Hepatocyte (in vitro differentiated cells): Measurements from ENCODE around the gene MRE11. TPM values are rescaled to one million over a fixed set of nuclear protein-coding genes. Genes with fewer than 3 reads are reported as not detected.

Source experiments
- DNase-seq: peaks from one replicate; pipeline ENCODE4 v3.0.0-alpha.2; 2016; ENCODE audit warnings: low spot score
- H2AFZ ChIP-seq: fragments of 200-600 bp; sonication (generic); 2 replicates; pipeline ENCODE4 v1.6.0; 2016; ENCODE audit warnings: antibody characterized with exemption, mild to moderate bottlenecking
- H3K27ac ChIP-seq: fragments of 200-600 bp; sonication (generic); 2 replicates; pipeline ENCODE4 v1.5.1; 2016; ENCODE audit warnings: mild to moderate bottlenecking
- H3K27me3 ChIP-seq: fragments of 200-600 bp; sonication (generic); 2 replicates; pipeline ENCODE4 v1.6.1; 2016
- H3K36me3 ChIP-seq: fragments of 200-600 bp; sonication (generic); replicated peaks from 2 replicates; pipeline ENCODE4 v1.5.1; 2016; ENCODE audit warnings: low read depth; ENCODE audit not compliant: insufficient read depth
- H3K4me1 ChIP-seq: fragments of 200-600 bp; sonication (generic); 2 replicates; pipeline ENCODE4 v1.5.1; 2016; ENCODE audit warnings: mild to moderate bottlenecking, moderate library complexity; ENCODE audit not compliant: insufficient read depth
- H3K4me2 ChIP-seq: fragments of 200-600 bp; sonication (generic); 2 replicates; pipeline ENCODE4 v1.6.0; 2016
- H3K4me3 ChIP-seq: fragments of 200-600 bp; sonication (generic); 2 replicates; pipeline ENCODE4 v1.5.1; 2016; ENCODE audit warnings: mild to moderate bottlenecking
- H3K79me2 ChIP-seq: fragments of 200-600 bp; sonication (generic); 2 replicates; pipeline ENCODE4 v1.6.0; 2017; ENCODE audit warnings: mild to moderate bottlenecking
- H3K9me2 ChIP-seq: fragments of 200-600 bp; sonication (generic); replicated peaks from 2 replicates; pipeline ENCODE4 v1.6.0; 2017; ENCODE audit warnings: mild to moderate bottlenecking; ENCODE audit not compliant: insufficient read depth
- H3K9me3 ChIP-seq: fragments of 200-600 bp; sonication (generic); 2 replicates; pipeline ENCODE4 v1.5.1; 2016; ENCODE audit warnings: low read depth, mild to moderate bottlenecking
- H4K20me1 ChIP-seq: fragments of 200-600 bp; sonication (generic); 2 replicates; pipeline ENCODE4 v1.6.0; 2016; ENCODE audit warnings: mild to moderate bottlenecking; ENCODE audit not compliant: insufficient read depth, poor library complexity, severe bottlenecking
- CTCF ChIP-seq: fragments of 200-600 bp; sonication (generic); IDR thresholded peaks from 2 replicates; pipeline ENCODE4 v1.5.1; 2016; ENCODE audit warnings: antibody characterized with exemption, mild to moderate bottlenecking; ENCODE audit not compliant: poor library complexity
- EZH2 ChIP-seq: fragments of 200-600 bp; sonication (generic); IDR thresholded peaks from 2 replicates; pipeline ENCODE4 v1.6.1; 2016; ENCODE audit warnings: antibody characterized with exemption, mild to moderate bottlenecking, borderline replicate concordance
- EZH2phosphoT487 ChIP-seq: fragments of 200-600 bp; sonication (generic); IDR thresholded peaks from one replicate; pipeline ENCODE4 v1.6.1; 2018; ENCODE audit warnings: antibody characterized with exemption, mild to moderate bottlenecking, low read depth, moderate library complexity; ENCODE audit not compliant: unreplicated experiment, severe bottlenecking
- WGBS: methylation state at CpG from one replicate; pipeline ENCODE4 v1.1.6; 2016; ENCODE audit warnings: low lambda C conversion rate; ENCODE audit errors: missing lambda C conversion rate; 5-methylcytosine and 5-hydroxymethylcytosine counted together
- polyA plus RNA-seq: library from polyadenylated mRNA; unstranded; fragments of >200 nt; fragmentation: Nextera tagmentation; extraction: Ambion mirVana; gene quantifications from 2 replicates; pipeline ENCODE4 v1.2.1, GENCODE V29; 2016
- total RNA-seq: library from RNA; depleted of rRNA; stranded (reverse); fragments of >200 nt; gene quantifications from 2 replicates; pipeline ENCODE4 v1.2.3, GENCODE V29; 2014

Gene MRE11
- total and polyA plus RNA-seq, 2 experiments from 2014 or later: 9.4 to 17.6 TPM

- WGBS: 72% methylated on average over 4 of the region's 4 CpGs
- Histone ChIP-seq H4K20me1 (no peaks in the 10 kb centered on the region), H3K9me3 (no peaks in the 10 kb centered on the region), H3K27me3 (no peaks in the 10 kb centered on the region), H3K36me3 (no peaks in the 10 kb centered on the region), H2AFZ (no peak overlapping the region), H3K4me2 (no peak overlapping the region), H3K4me1 (no peaks in the 10 kb centered on the region), H3K27ac (no peak overlapping the region), H3K9me2 (no peaks in the 10 kb centered on the region), H3K4me3 (no peak overlapping the region), H3K79me2 (no peaks in the 10 kb centered on the region)
- no peak for DNase-seq
- TF ChIP-seq EZH2phosphoT487 (no peak), CTCF (no peak), EZH2 (no peak)
These were observed 36.3 kb downstream of the MRE11 start for GRCh38 chr11:94457118-94458029.

GRCh38 chr11:94455861-94456260, 37.8 kb downstream of the MRE11 start:
- Histone ChIP-seq H3K4me2 (no peak overlapping the region), H3K9me3 (no peaks in the 10 kb centered on the region), H3K4me3 (no peak overlapping the region), H2AFZ (no peak overlapping the region), H3K27me3 (no peaks in the 10 kb centered on the region), H3K4me1 (no peaks in the 10 kb centered on the region), H3K9me2 (no peaks in the 10 kb centered on the region), H3K27ac (no peak overlapping the region), H3K36me3 (no peaks in the 10 kb centered on the region), H3K79me2 (no peaks in the 10 kb centered on the region), H4K20me1 (no peaks in the 10 kb centered on the region)
- peak; percentile 46 for DNase-seq
- TF ChIP-seq EZH2: no peak
- no peak for TF ChIP-seq EZH2phosphoT487
- TF ChIP-seq CTCF: no peak
- 91% methylated on average over 1 of the region's 1 CpG for WGBS

GRCh38 chr11:94454301-94454700, 39.3 kb downstream of the MRE11 start:
- TF ChIP-seq EZH2 (no peak), CTCF (no peak), EZH2phosphoT487 (no peak)
- Histone ChIP-seq H3K27me3 (no peaks in the 10 kb centered on the region), H3K4me1 (no peaks in the 10 kb centered on the region), H3K9me3 (no peaks in the 10 kb centered on the region), H3K4me2 (no peak overlapping the region), H4K20me1 (no peaks in the 10 kb centered on the region), H3K9me2 (no peaks in the 10 kb centered on the region), H3K79me2 (no peaks in the 10 kb centered on the region), H3K27ac (no peak overlapping the region), H3K36me3 (no peaks in the 10 kb centered on the region), H2AFZ (no peak overlapping the region), H3K4me3 (no peak overlapping the region)
- 97% methylated on average over 2 of the region's 2 CpGs for WGBS
- DNase-seq: no peak
